DMS 273 (cell line): ENCODE data around the gene BCL2.
A peak's percentile ranks its signal among the peaks of the same experiment; 100 is the strongest.

Source experiments
- DNase-seq: peaks from one replicate; lab custom pipeline; 2025; ENCODE audit not compliant: unreplicated experiment; lab: John Stamatoyannopoulos, UW

Gene BCL2

GRCh38 chr18:63329431-63330145, 10.0 kb upstream of the BCL2 start:
- no peak for DNase-seq

- no peak for DNase-seq
Measured at GRCh38 chr18:63326011-63326410, 6.4 kb upstream of the BCL2 start.

- DNase-seq, result no peak
Measured at GRCh38 chr18:63325086-63325686, 5.6 kb upstream of the BCL2 start.

- DNase-seq, result peak; percentile 88
Measured at GRCh38 chr18:63322908-63323634, 3.5 kb upstream of the BCL2 start.

- DNase-seq, result no peak
Measured at GRCh38 chr18:63322206-63322605, 2.6 kb upstream of the BCL2 start.

GRCh38 chr18:63321291-63321690, 1.7 kb upstream of the BCL2 start:
- no peak for DNase-seq

- DNase-seq, result peak; percentile 39
Measured at GRCh38 chr18:63320975-63321265, 1.4 kb upstream of the BCL2 start.

GRCh38 chr18:63320123-63320974, 780 bp upstream of the BCL2 start:
- peak; percentile 92 for DNase-seq

GRCh38 chr18:63318889-63319382, 633 bp downstream of the BCL2 start:
- DNase-seq, result peak; percentile 32

GRCh38 chr18:63317982-63318888, 1.3 kb downstream of the BCL2 start:
- DNase-seq, result peak; percentile 81

GRCh38 chr18:63317556-63317946, 2.0 kb downstream of the BCL2 start:
- no peak for DNase-seq

GRCh38 chr18:63316612-63317555, 2.7 kb downstream of the BCL2 start:
- DNase-seq, result no peak

- DNase-seq, result no peak
Measured at GRCh38 chr18:63315876-63316275, 3.7 kb downstream of the BCL2 start.

GRCh38 chr18:63315131-63315662, 4.4 kb downstream of the BCL2 start:
- no peak for DNase-seq

- no peak for DNase-seq
Measured at GRCh38 chr18:63314062-63314790, 5.3 kb downstream of the BCL2 start.

- DNase-seq, result no peak
Measured at GRCh38 chr18:63313396-63313917, 6.1 kb downstream of the BCL2 start.

GRCh38 chr18:63312737-63313395, 6.7 kb downstream of the BCL2 start:
- peak; percentile 42 for DNase-seq
